Fibroblast of skin of left quadriceps (primary cell): ENCODE results near the gene ST6GALNAC3.

ENCODE experiments used
- DNase-seq, 2 experiments: peaks; one replicate each; pipeline ENCODE4 v3.0.0-alpha.2; 2013; ENCODE audit warnings: low read depth in 2 of 2

The ST6GALNAC3 gene

GRCh38 chr1:76287917-76288316 lies 213.4 kb downstream of the ST6GALNAC3 start:
- no peak for DNase-seq

GRCh38 chr1:76288758-76289483 lies 214.4 kb downstream of the ST6GALNAC3 start:
- DNase-seq: no peak

- no peak for DNase-seq
These were observed 215.1 kb downstream of the ST6GALNAC3 start for GRCh38 chr1:76289692-76290091.

- no peak for DNase-seq
These were observed 215.7 kb downstream of the ST6GALNAC3 start for GRCh38 chr1:76290271-76290670.

GRCh38 chr1:76291191-76291590 lies 216.6 kb downstream of the ST6GALNAC3 start:
- DNase-seq: no peak

- DNase-seq: no peak
These were observed 217.2 kb downstream of the ST6GALNAC3 start for GRCh38 chr1:76291737-76292136.

GRCh38 chr1:76292418-76293184 lies 218.1 kb downstream of the ST6GALNAC3 start:
- no peak for DNase-seq

GRCh38 chr1:76293831-76294230 lies 219.3 kb downstream of the ST6GALNAC3 start:
- no peak for DNase-seq

- no peak for DNase-seq
These were observed 220.1 kb downstream of the ST6GALNAC3 start for GRCh38 chr1:76294482-76295194.

- no peak for DNase-seq
These were observed 223.9 kb downstream of the ST6GALNAC3 start for GRCh38 chr1:76298399-76298798.

- DNase-seq: no peak
These were observed 224.5 kb downstream of the ST6GALNAC3 start for GRCh38 chr1:76299036-76299435.

- no peak for DNase-seq
These were observed 226.0 kb downstream of the ST6GALNAC3 start for GRCh38 chr1:76300556-76300955.

- DNase-seq: no peak
These were observed 228.3 kb downstream of the ST6GALNAC3 start for GRCh38 chr1:76302711-76303339.

GRCh38 chr1:76303340-76303717 lies 228.8 kb downstream of the ST6GALNAC3 start:
- DNase-seq: no peak

- no peak for DNase-seq
These were observed 238.8 kb downstream of the ST6GALNAC3 start for GRCh38 chr1:76313304-76313703.

GRCh38 chr1:76314730-76315129 lies 240.2 kb downstream of the ST6GALNAC3 start:
- DNase-seq: no peak

- DNase-seq: peak; percentile 38 to 41
These were observed 242.9 kb downstream of the ST6GALNAC3 start for GRCh38 chr1:76317299-76317900.

GRCh38 chr1:76330991-76331603 lies 256.6 kb downstream of the ST6GALNAC3 start:
- peak; percentile 64 to 69 for DNase-seq

- DNase-seq: no peak
These were observed 261.3 kb downstream of the ST6GALNAC3 start for GRCh38 chr1:76335882-76336281.

GRCh38 chr1:76336931-76337371 lies 262.4 kb downstream of the ST6GALNAC3 start:
- peak; percentile 97 for DNase-seq
